RKO (cell line): ENCODE data around the gene CLCN1.

ENCODE experiments used
- DNase-seq: peaks from one replicate; pipeline ENCODE4 v3.0.0-alpha.2; 2016; ENCODE audit warnings: low spot score

The CLCN1 gene

GRCh38 chr7:143295870-143296269, 20.0 kb upstream of the CLCN1 start:
- peak; percentile 56 for DNase-seq

- DNase-seq = no peak
Measured at GRCh38 chr7:143296686-143297085, 19.2 kb upstream of the CLCN1 start.

GRCh38 chr7:143299346-143299745, 16.6 kb upstream of the CLCN1 start:
- peak; percentile 67 for DNase-seq

- peak; percentile 23 for DNase-seq
Measured at GRCh38 chr7:143299840-143300239, 16.1 kb upstream of the CLCN1 start.

- DNase-seq = no peak
Measured at GRCh38 chr7:143300959-143301935, 14.7 kb upstream of the CLCN1 start.

- no peak for DNase-seq
Measured at GRCh38 chr7:143303733-143304132, 12.2 kb upstream of the CLCN1 start.

GRCh38 chr7:143304938-143305337, 11.0 kb upstream of the CLCN1 start:
- no peak for DNase-seq

GRCh38 chr7:143305423-143306070, 10.4 kb upstream of the CLCN1 start:
- DNase-seq = peak; percentile 59

GRCh38 chr7:143308632-143309031, 7.3 kb upstream of the CLCN1 start:
- DNase-seq = no peak

GRCh38 chr7:143314127-143314526, 1.8 kb upstream of the CLCN1 start:
- no peak for DNase-seq

GRCh38 chr7:143316492-143316891, 581 bp downstream of the CLCN1 start:
- DNase-seq = no peak

- DNase-seq = no peak
Measured at GRCh38 chr7:143318661-143319060, 2.8 kb downstream of the CLCN1 start.

- no peak for DNase-seq
Measured at GRCh38 chr7:143320620-143321019, 4.7 kb downstream of the CLCN1 start.

GRCh38 chr7:143321242-143321641, 5.3 kb downstream of the CLCN1 start:
- DNase-seq = no peak

- peak; percentile 21 for DNase-seq
Measured at GRCh38 chr7:143321734-143322133, 5.8 kb downstream of the CLCN1 start.

GRCh38 chr7:143322760-143323633, 7.1 kb downstream of the CLCN1 start:
- DNase-seq = no peak

- no peak for DNase-seq
Measured at GRCh38 chr7:143323653-143324052, 7.7 kb downstream of the CLCN1 start.

- DNase-seq = no peak
Measured at GRCh38 chr7:143325240-143325639, 9.3 kb downstream of the CLCN1 start.

GRCh38 chr7:143327903-143328302, 12.0 kb downstream of the CLCN1 start:
- no peak for DNase-seq

- DNase-seq = no peak
Measured at GRCh38 chr7:143329471-143330170, 13.7 kb downstream of the CLCN1 start.

- DNase-seq = peak; percentile 70
Measured at GRCh38 chr7:143331179-143331801, 15.4 kb downstream of the CLCN1 start.
